ENCODE data around the gene USP25.

- TF ChIP-seq EZH2 (IDR thresholded peaks at IDR 0.05; ENCODE audit: low read length) (no peak), CTCF (optimal IDR thresholded peaks at IDR 0.05 in 1 of 3, IDR thresholded peaks at IDR 0.05 in 1 of 3, conservative IDR thresholded peaks at IDR 0.05 in 1 of 3; ENCODE audit: extremely low read depth in 1 of 3, insufficient read depth in 2 of 3, low read length in 3 of 3) (no peak)
Observed at GRCh38 chr21:15740383-15740782, 10.6 kb downstream of the USP25 start.
